COLO829 (cell line): Measurements from ENCODE around the gene RAG1.

ENCODE experiments used
- DNase-seq: peaks from one replicate; pipeline ENCODE4 v3.0.0; 2012; ENCODE audit warnings: low spot score

Gene RAG1

GRCh38 chr11:36628141-36628540 lies 60.3 kb downstream of the RAG1 start:
- DNase-seq: no peak

- DNase-seq: no peak
Measured at GRCh38 chr11:36628765-36629244, 61.0 kb downstream of the RAG1 start.
